Adrenal gland (tissue), 12 donors: ENCODE measurements around the gene PEX6. TPM values are rescaled to one million over a fixed set of nuclear protein-coding genes. Genes with fewer than 3 reads are reported as not detected.
A peak's percentile ranks its signal among the peaks of the same experiment; 100 is the strongest.

Experiments
- DNase-seq, 7 donors: peaks; one replicate each; pipeline ENCODE4 v3.0.0-alpha.2; 2019 to 2020
- H3K27ac ChIP-seq, 5 donors: fragments of 200-600 bp; sonication (generic) in 4 of 5; 1 replicate in 3 of 5; 2 replicates in 2 of 5; pipeline versions ENCODE4 v1.5.1 to v1.8.0; 2016 to 2020; ENCODE audit warnings: mild to moderate bottlenecking in 1 of 5
- H3K27me3 ChIP-seq: fragments of 200-600 bp; 2 replicates; pipeline ENCODE4 v1.8.0; 2021
- H3K36me3 ChIP-seq, 2 donors: fragments of 200-600 bp; replicated peaks in 1 of 2; 1 replicate in 1 of 2; 2 replicates in 1 of 2; pipeline versions ENCODE4 v1.5.1 to v1.8.0; 2018 to 2022
- H3K4me1 ChIP-seq, 2 donors: fragments of 200-600 bp; replicated peaks in 1 of 2; 1 replicate in 1 of 2; 2 replicates in 1 of 2; pipeline versions ENCODE4 v1.5.1 to v1.8.0; 2018 to 2021
- H3K4me3 ChIP-seq, 4 donors: fragments of 200-600 bp; sonication (generic) in 3 of 4; one replicate each; pipeline ENCODE4 v1.5.1; 2016 to 2018
- H3K9me3 ChIP-seq, 3 donors: fragments of 200-600 bp; sonication (generic) in 1 of 3; replicated peaks in 1 of 3; 1 replicate in 2 of 3; 2 replicates in 1 of 3; pipeline versions ENCODE4 v1.5.1 to v1.8.0; 2016 to 2021
- CTCF ChIP-seq, 6 experiments: fragments of 450-650 bp in 4 of 6; fragments of 200-600 bp in 2 of 6; sonication (generic) in 1 of 6; IDR thresholded peaks; 1 replicate in 5 of 6; 2 replicates in 1 of 6; pipeline versions ENCODE4 v1.5.1 to v1.8.0; 2016 to 2021; ENCODE audit warnings: antibody characterized with exemption in 6 of 6, mild to moderate bottlenecking in 2 of 6, moderate library complexity in 1 of 6
- POLR2A ChIP-seq, 2 donors: fragments of 450-650 bp; IDR thresholded peaks; one replicate each; pipeline ENCODE4 v1.6.1; 2017; ENCODE audit warnings: antibody characterized with exemption in 2 of 2, mild to moderate bottlenecking in 2 of 2, moderate library complexity in 1 of 2
- WGBS, 4 donors: extraction: QIAGEN DNeasy Blood & Tissue Kit in 2 of 4; methylation state at CpG; one replicate each; pipeline versions ENCODE4 v1.1.5 to v1.1.7; 2013 to 2017; 5-methylcytosine and 5-hydroxymethylcytosine counted together
- intact Hi-C, 2 donors: fragments of 100-400 bp; cut with DNase I; formaldehyde crosslinking; loops; one replicate each; pipeline versions ENCODE4 v1.14.1 to v1.15.0; 2022 to 2023
- polyA plus RNA-seq, 3 donors: library from polyadenylated mRNA; stranded (reverse); fragments of 200-250 nt in 2 of 3; fragments of 350-450 nt in 1 of 3; fragmentation: Illumina TruSeq in 1 of 3; extraction: RNeasy Lipid Tissue Mini Kit (QIAGEN cat#74804) in 1 of 3; gene quantifications; one replicate each; pipeline ENCODE4 v1.2.3, GENCODE V29; 2013 to 2014
- total RNA-seq, 9 donors: library from RNA; depleted of rRNA in 4 of 9; stranded (reverse); fragments of >200 nt in 4 of 9; fragments of 120-200 nt in 1 of 9; fragmentation: NEBNext Ultra II Directional in 1 of 9; extraction: Animal tissue kit (Norgen Biotek cat#: 25700) in 1 of 9; gene quantifications; one replicate each; pipeline versions ENCODE4 v1.1.0 to v1.2.4, GENCODE V29; 2013 to 2023
- donor health status: healthy with polysubstance abuse.
- donor health status: Bipolar disorder and iron deficiency.
- donor health status: DM: yes; HTN: yes; CAD: no.
- donor health status: DM: no; HTN: no; CAD: no.
- donor health status: DM: no; HTN: no; CAD: no.
- donor health status: DM: yes; HTN: yes; CAD: no.

Gene PEX6
- total and polyA plus RNA-seq, 12 donors = 7.4 to 63.9 (median 30.5) TPM

- Histone ChIP-seq H3K9me3 (no peaks in the 10 kb centered on the region), H3K27ac (peak overlapping the region in 1 of 5 donors; percentile 1), H3K27me3 (no peaks in the 10 kb centered on the region), H3K4me3 (no peak overlapping the region), H3K36me3 (peaks cover 0 to 12% of the 10 kb centered on the region in 2 donors), H3K4me1 (peaks cover 17 to 26% of the 10 kb centered on the region in 2 donors)
- no peak for DNase-seq
- TF ChIP-seq CTCF (IDR thresholded peaks at IDR 0.05) (no peak), POLR2A (IDR thresholded peaks at IDR 0.05) (no peak)
- intact Hi-C loops = no loop called here
- 79 to 83% (median 81%) methylated on average over 5 of the region's 5 CpGs for WGBS, 4 donors
These were observed 8.8 kb upstream of the PEX6 start for GRCh38 chr6:42987533-42988451.

GRCh38 chr6:42984924-42985475 is 6.0 kb upstream of the PEX6 start:
- Histone ChIP-seq H3K4me1 (peaks cover 19 to 27% of the 10 kb centered on the region in 2 donors), H3K27ac (peak overlapping the region in 4 of 5 donors; percentile 63 to 88 (median 82)), H3K4me3 (peak overlapping the region; percentile 35 to 92 (median 58)), H3K9me3 (no peaks in the 10 kb centered on the region), H3K36me3 (peaks cover 0 to 7% of the 10 kb centered on the region in 2 donors), H3K27me3 (no peaks in the 10 kb centered on the region)
- DNase-seq = peak in 2 of 7 donors; percentile 11 to 24
- intact Hi-C loops = no loop called here
- TF ChIP-seq CTCF (IDR thresholded peaks at IDR 0.05) = no peak
- no peak for TF ChIP-seq POLR2A (IDR thresholded peaks at IDR 0.05)
- WGBS, 4 donors = 9 to 12% (median 9%) methylated on average over 11 to 13 of the region's 13 CpGs

GRCh38 chr6:42984001-42984923 is 5.3 kb upstream of the PEX6 start, which contains the start of gene PPP2R5D:
TSS of gene PPP2R5D (plus strand) at chr6:42984570. CDS start at chr6:42984678, 108 bp downstream.
- DNase-seq = peak; percentile 96 to 100 (median 99)
- WGBS, 4 donors = 0 to 1% (median 0%) methylated on average over 17 to 59 of the region's 59 CpGs
- no peaks in the 10 kb centered on the region for H3K27me3 ChIP-seq
- H3K27ac ChIP-seq = peak within 1 kb of the TSS; percentile 66 to 88 (median 79)
- H3K36me3 ChIP-seq = no peaks in the 10 kb centered on the region
- H3K9me3 ChIP-seq = no peaks in the 10 kb centered on the region
- intact Hi-C loops = no loop called here
- TF ChIP-seq CTCF (IDR thresholded peaks at IDR 0.05) = peak in 4 of 6 experiments; percentile 10 to 37 (median 26)
- peak; percentile 77 to 97 for TF ChIP-seq POLR2A (IDR thresholded peaks at IDR 0.05)
- peak within 1 kb of the TSS; percentile 43 to 92 (median 60) for H3K4me3 ChIP-seq
- H3K4me1 ChIP-seq = peaks cover 26 to 33% of the 10 kb centered on the region in 2 donors
